Prostate gland (tissue), 2 donors: ENCODE data around the gene CHIT1. TPM values are rescaled to one million over a fixed set of nuclear protein-coding genes. Genes with fewer than 3 reads are reported as not detected.
"Not testable (repeated sequence)": the region's sequence is repeated elsewhere in the genome, so short reads cannot be mapped to it uniquely, and the experiment has no call there.

Experiments
- DNase-seq: peaks from one replicate; pipeline ENCODE4 v3.0.0-alpha.2; 2019; ENCODE audit warnings: low spot score
- H3K27ac ChIP-seq, 2 donors: fragments of 200-600 bp; sonication (generic); 2 replicates each; pipeline ENCODE4 v1.5.1; 2017 to 2019
- H3K27me3 ChIP-seq: fragments of 200-600 bp; sonication (generic); replicated peaks from 2 replicates; pipeline ENCODE4 v1.5.1; 2019; ENCODE audit not compliant: insufficient read depth
- H3K36me3 ChIP-seq, 2 donors: fragments of 200-600 bp; sonication (generic); 1 replicate in 1 of 2; 2 replicates in 1 of 2; pipeline versions ENCODE4 v1.5.1 to v1.8.1; 2017 to 2019
- H3K4me1 ChIP-seq: fragments of 200-600 bp; sonication (generic); replicated peaks from 2 replicates; pipeline ENCODE4 v1.5.1; 2019
- H3K4me3 ChIP-seq, 2 donors: fragments of 200-600 bp; sonication (generic); 2 replicates each; pipeline ENCODE4 v1.5.1; 2017 to 2019
- H3K9me3 ChIP-seq: fragments of 200-600 bp; sonication (generic); 2 replicates; pipeline ENCODE4 v1.5.1; 2017
- CTCF ChIP-seq, 4 experiments: fragments of 200-600 bp in 2 of 4; fragments of 450-650 bp in 2 of 4; sonication (generic) in 2 of 4; IDR thresholded peaks; 1 replicate in 3 of 4; 2 replicates in 1 of 4; pipeline ENCODE4 v1.5.1; 2016 to 2019; ENCODE audit warnings: antibody characterized with exemption in 4 of 4, mild to moderate bottlenecking in 2 of 4, moderate library complexity in 2 of 4
- POLR2A ChIP-seq: fragments of 450-650 bp; IDR thresholded peaks from one replicate; pipeline ENCODE4 v1.6.1; 2016; ENCODE audit warnings: antibody characterized with exemption, mild to moderate bottlenecking
- POLR2AphosphoS5 ChIP-seq: sonication (generic); formaldehyde crosslinking; IDR thresholded peaks from one replicate; pipeline ENCODE4 v1.6.1; 2017; ENCODE audit warnings: antibody characterized with exemption
- WGBS: methylation state at CpG from one replicate; pipeline ENCODE4 v1.1.5; 2018; 5-methylcytosine and 5-hydroxymethylcytosine counted together
- intact Hi-C: fragments of 100-400 bp; cut with DNase I; formaldehyde crosslinking; loops from one replicate; pipeline ENCODE4 v1.14.2; 2022
- total RNA-seq, 2 donors: library from RNA; depleted of rRNA; stranded (reverse); fragments of >200 nt; gene quantifications; one replicate each; pipeline ENCODE4 v1.1.0, GENCODE V29; 2016

CHIT1 gene
- total RNA-seq, 2 donors from 2014 or later = 1.5 TPM; not detected in 1

- no peak for TF ChIP-seq POLR2AphosphoS5
- no peak for TF ChIP-seq POLR2A
- no peak for TF ChIP-seq CTCF (IDR thresholded peaks at IDR 0.05)
- H3K4me1 ChIP-seq = no peaks in the 10 kb centered on the region
- DNase-seq = no peak
- 35% methylated on average over 2 of the region's 2 CpGs for WGBS
- no peak overlapping the region for H3K27ac ChIP-seq
- intact Hi-C loops = no loop called here
- H3K9me3 ChIP-seq = no peaks in the 10 kb centered on the region
- H3K27me3 ChIP-seq = no peaks in the 10 kb centered on the region
- no peak overlapping the region for H3K4me3 ChIP-seq
- no peaks in the 10 kb centered on the region for H3K36me3 ChIP-seq
Observed at GRCh38 chr1:203251466-203251865, 22.0 kb upstream of the CHIT1 start.

GRCh38 chr1:203250911-203251310 is 21.4 kb upstream of the CHIT1 start:
- intact Hi-C loops = no loop called here
- WGBS = 29% methylated on average over 2 of the region's 2 CpGs

DNA sequence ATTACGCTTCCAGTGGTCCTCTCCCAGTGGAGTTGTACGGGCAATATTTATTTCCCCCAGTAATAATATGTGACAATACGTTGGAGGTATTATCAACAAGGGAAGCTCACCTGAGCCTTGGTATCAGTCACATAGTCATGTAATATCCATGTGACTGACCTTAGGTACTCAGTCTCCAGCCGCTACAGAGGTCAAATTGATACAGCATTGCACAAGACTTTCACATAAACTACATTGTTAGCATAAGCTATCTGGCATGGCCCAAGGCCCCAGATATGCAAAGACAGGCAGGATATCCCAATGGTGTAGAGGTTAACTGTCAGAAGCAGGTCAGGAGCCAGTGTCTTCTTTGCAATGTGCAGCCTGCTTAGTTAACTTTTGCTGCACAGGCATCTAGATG is 15.3 kb upstream of the CHIT1 start:
- Histone ChIP-seq H3K4me1 (no peaks in the 10 kb centered on the region), H3K9me3 (no peaks in the 10 kb centered on the region), H3K36me3 (no peaks in the 10 kb centered on the region), H3K27me3 (no peaks in the 10 kb centered on the region), H3K27ac (no peak overlapping the region), H3K4me3 (no peak overlapping the region)
- no peak for DNase-seq
- TF ChIP-seq CTCF (IDR thresholded peaks at IDR 0.05) (no peak), POLR2AphosphoS5 (no peak), POLR2A (no peak)
- 76% methylated on average over 4 of the region's 4 CpGs for WGBS
- intact Hi-C loops = no loop called here

More at GRCh38 chr1:203250911-203251310, 21.4 kb upstream of the CHIT1 start:
- no peaks in the 10 kb centered on the region for H3K27me3 ChIP-seq
- no peaks in the 10 kb centered on the region for H3K9me3 ChIP-seq
- TF ChIP-seq POLR2A = no peak
- TF ChIP-seq CTCF (IDR thresholded peaks at IDR 0.05) = no peak
- no peak for TF ChIP-seq POLR2AphosphoS5
- no peak overlapping the region for H3K4me3 ChIP-seq
- H3K4me1 ChIP-seq = no peaks in the 10 kb centered on the region
- H3K27ac ChIP-seq = no peak overlapping the region
- H3K36me3 ChIP-seq = no peaks in the 10 kb centered on the region
- DNase-seq = no peak

DNA sequence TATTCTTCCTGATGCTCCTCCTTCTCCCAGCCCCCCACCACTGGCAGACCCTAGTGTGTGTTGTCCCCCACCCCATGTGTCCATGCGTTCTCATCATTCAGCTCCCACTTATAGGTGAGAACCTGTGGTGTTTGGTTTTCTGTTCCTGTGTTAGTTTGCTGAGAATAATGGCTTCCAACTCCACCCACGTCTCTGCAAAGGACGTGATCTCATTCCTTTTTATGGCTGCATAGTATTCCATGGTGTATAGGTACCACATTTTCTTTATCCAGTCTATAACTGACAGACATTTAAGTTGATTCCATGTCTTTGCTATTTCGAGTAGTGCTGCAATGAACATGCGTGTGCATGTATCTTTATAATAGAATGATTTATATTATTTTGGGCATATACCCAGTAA is 12.2 kb upstream of the CHIT1 start:
- intact Hi-C loops, H3K36me3 ChIP-seq, DNase-seq, H3K27me3 ChIP-seq, H3K9me3 ChIP-seq, H3K4me1 ChIP-seq, H3K4me3 ChIP-seq, H3K27ac ChIP-seq: not testable (repeated sequence)
- WGBS = 83% methylated on average over 5 of the region's 5 CpGs

DNA sequence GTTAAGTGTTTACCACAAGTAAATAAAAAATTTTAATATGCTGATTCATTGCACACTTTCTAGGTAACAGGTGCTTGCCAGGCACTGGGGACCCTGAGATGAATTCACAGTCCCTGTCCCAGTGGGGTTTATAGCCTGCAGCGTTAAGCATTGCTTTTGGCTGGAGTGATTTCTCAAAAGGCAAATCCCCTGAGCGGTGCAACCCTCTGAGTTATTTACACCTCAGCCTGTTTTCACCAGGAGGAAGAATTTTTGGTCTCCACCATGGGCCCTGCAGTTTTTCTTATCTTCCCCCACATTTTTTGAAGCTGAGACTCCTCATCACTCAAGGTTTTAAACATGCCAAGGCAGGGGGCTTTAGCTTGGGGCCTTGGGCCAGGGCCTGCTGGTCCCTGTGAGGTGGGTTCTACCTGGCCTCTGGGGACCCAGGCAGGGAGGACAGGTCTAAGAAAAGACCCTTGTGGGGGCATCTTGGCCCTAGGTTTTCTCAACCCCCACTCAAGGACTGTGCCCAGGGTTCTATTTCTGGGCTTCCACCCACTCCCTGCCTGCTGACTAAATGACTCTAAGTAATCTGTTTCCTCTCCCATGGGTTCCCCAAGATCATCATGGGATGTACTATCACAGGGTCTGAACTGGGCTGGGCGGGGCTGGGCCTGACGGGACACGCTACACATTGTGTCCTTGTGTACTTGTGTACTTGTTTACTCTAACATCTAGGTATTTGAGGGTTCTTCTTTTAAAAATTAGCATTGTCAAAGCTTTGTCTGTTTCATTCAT is 10.2 kb upstream of the CHIT1 start:
- no peaks in the 10 kb centered on the region for H3K36me3 ChIP-seq
- no peak for TF ChIP-seq CTCF (IDR thresholded peaks at IDR 0.05)
- no peak for TF ChIP-seq POLR2A
- TF ChIP-seq POLR2AphosphoS5 = no peak
- intact Hi-C loops = no loop called here
- no peaks in the 10 kb centered on the region for H3K9me3 ChIP-seq
- no peak overlapping the region for H3K27ac ChIP-seq
- no peaks in the 10 kb centered on the region for H3K27me3 ChIP-seq
- no peak for DNase-seq
- H3K4me3 ChIP-seq = no peak overlapping the region
- 65% methylated on average over 5 of the region's 5 CpGs for WGBS
- H3K4me1 ChIP-seq = no peaks in the 10 kb centered on the region
